GM19397 (cell line): ENCODE measurements around the gene MS4A18.

ENCODE experiments used
- ATAC-seq: cut with Tn5 transposase; IDR thresholded peaks from one replicate; pipeline ENCODE4 v1.9.1; 2021; ENCODE audit warnings: mild to moderate bottlenecking, moderate library complexity; ENCODE audit not compliant: unreplicated experiment

Gene MS4A18

DNA sequence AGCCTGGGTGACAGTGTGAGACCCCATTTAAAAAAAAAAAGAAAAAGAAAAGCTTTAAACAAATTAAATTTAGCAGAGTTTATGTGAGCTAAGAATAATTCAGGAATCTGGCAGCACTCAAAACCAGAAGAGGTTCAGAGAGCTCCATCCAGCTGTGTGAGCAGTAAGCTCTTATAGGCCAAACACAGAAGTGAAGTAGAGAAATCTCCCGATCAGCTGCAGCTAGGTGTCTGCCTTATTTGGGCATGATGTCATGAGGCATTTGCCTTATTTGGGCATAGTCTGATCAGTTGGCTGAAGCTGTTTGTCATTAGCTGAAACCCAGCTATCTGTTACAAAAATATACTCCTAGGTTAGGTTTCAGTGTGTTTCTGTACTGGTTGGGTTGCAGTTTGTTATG, 40.4 kb downstream of the MS4A18 start:
- ATAC-seq: peak; percentile 29

DNA sequence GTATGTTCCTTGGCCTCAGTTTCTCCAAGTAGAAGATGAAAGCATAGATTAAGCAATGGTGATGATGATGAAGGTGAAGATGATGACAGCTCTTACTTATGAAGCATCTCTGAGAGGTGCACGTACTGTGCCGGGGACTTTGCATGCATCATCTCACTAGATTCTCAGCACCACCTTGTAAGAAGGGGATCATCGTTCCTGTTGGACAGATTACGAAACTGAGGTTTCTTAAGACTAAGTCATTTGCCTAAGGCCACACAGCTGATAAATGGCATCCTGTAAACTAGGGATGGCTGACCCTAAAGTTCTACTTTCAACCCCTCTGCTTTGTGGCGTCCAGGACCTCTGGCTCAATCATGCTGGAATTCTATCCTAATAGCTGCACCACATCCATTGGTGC, 40.8 kb downstream of the MS4A18 start:
- ATAC-seq: no peak

DNA sequence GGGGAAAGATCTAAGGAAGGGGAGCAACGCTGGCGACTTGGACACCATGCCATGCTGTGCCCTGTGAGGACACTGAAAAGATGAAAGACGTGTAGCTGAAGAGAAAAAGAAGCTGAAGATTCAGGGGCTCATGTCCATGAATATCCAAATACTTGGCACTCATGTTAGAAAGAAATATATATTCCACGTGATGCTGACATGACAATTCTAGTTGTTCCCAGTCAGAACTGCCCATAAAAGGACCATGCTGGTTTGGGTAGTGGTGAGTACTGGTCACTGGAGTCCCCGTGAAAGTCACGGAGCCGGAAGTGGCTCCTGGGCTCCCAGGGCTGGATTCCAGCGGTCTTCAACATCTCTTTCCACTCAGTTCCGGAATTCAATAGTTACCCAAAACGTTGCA, 42.0 kb downstream of the MS4A18 start:
- ATAC-seq: no peak

DNA sequence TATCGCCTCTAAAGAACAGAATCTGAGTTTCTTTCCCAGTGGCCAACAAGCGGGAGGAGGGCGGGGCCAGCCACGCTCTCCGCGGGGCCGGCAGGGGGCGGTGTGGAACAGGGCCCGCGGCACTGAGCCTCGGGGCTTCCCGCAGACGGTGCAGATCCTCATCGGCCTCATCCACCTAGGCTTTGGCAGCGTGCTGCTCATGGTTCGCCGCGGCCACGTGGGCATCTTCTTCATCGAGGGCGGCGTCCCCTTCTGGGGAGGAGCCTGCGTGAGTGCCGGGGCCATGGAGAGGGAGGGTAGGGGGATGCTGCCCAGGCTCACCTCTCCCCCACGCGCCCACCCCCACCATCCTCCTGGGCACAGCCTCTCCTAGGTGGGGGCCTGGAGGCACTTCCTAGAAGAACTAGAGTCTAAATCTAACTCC, 42.9 kb downstream of the MS4A18 start:
- no peak for ATAC-seq

DNA sequence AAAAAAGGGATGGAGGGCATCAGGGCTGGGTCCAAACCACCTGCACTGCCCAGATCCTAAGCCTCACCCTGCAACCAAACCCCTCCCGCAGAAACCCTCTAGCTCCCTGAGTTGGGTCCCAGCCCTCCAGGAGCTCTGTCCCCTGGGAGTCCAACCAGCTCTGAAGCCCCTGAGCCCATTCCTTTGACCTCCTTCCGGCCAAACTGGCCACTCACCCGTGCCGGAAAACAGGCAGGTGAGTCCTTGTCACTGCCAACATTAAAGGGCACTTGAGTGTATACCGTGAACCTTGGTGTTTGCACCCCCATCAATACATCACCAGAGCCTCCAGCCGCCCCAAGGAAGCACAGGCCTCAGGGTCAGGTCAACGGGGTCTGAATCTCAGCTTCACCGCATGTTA, 43.7 kb downstream of the MS4A18 start:
- no peak for ATAC-seq

DNA sequence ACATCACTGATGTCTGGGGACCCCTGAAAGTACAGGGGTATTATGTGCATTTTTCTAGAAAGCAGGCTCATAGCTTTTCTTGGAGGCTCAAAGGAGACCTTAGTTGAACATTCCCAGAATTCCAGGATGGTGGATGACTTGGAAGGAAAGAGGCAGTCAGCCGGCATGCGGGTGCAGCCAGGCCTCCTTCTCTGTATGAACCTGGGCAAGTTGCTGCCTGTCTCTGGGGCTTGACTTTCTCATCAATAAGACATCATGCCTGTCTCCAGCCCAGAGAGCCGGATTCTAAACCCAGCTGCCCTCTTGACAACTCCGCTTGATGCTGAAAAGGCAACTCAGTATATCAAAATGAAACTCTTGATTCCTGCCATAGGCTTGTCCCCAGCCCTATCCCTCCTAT, 44.8 kb downstream of the MS4A18 start:
- ATAC-seq: no peak

DNA sequence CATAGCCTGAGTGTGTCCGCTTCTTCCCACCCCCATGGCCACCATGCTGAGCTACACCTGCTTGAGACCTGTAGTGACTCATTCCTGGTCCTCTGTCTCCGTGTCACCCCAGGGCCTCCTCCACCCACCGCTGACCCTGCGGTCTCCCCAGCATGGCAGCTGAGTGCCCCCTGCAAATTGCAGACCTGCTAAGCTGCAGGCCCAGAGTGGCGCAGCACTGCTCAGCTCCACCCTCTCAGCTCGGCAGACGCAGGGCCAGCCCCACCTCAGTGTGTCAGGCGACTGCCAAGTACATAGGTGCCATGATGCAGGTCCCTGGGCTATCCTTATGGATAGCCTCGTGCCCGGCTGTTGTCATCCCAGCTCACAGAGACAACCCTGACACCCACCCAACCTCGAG, 45.3 kb downstream of the MS4A18 start:
- ATAC-seq: no peak

DNA sequence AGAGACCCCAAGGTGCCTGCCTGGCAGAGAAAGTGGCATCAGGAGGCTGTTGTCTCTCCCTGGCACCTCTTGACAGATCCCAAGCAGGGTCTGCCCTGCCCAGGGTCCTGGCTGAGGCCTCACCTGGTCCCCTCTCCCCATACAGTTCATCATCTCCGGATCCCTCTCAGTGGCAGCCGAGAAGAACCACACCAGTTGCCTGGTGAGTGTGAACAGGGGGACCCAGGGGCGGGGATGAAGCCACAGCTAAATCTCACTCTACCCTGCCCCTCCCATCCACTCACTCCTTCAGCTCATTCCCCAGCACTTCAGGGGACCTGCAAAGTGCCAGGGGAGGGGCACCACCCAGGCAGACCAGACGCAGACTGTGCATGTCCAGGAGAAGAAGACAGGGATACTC, 46.6 kb downstream of the MS4A18 start:
- ATAC-seq: no peak

DNA sequence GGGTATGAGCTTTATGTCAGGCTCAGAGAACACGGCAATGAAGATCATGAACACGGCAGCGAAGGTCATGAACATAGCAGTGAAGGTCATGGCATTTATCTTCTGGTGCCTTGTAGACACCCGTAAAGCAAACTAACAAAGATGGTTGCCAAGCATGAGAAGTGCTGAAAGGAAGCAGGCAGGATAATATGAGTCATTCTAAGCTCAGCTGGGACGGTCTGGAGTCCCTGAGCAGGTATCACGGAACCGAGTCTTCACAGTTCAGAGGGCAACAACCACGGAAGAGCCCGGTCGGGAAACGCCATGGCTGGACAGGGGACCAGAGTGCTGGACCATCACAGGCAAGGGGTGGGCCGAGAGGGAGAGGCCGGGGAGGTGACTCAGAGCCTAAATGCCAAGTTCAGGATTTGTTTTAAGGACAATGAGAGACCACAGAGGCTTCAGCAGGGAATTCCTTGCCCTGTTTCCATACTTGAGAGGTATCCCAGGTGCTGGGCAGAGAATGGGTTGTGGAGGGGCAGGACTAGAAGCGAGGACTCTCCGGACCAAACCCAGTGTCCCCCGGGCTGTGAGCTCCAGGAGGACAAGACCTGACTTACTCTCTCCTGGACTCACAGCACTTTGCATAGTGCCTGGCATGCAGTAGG, 47.5 kb downstream of the MS4A18 start:
- no peak for ATAC-seq

DNA sequence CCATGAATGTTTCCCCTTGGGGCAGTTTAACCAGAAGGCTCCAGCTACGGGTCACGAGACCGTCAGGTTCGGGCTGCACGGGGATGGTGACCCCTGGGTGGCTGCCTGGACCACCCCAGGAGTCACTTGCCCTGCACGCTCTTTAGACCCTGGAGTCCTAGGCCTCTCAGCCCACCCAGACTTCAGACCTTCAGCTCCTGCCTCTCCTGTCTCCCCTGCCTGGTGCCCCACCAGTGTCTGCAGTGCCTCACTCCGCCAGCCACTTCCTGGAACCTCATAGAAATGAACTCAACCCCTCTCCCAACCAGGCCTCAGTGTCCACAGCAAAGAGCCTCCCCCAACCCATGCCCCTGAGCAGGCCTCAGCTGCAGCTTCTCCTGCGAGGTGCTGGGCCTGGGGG, 48.1 kb downstream of the MS4A18 start:
- ATAC-seq: no peak

DNA sequence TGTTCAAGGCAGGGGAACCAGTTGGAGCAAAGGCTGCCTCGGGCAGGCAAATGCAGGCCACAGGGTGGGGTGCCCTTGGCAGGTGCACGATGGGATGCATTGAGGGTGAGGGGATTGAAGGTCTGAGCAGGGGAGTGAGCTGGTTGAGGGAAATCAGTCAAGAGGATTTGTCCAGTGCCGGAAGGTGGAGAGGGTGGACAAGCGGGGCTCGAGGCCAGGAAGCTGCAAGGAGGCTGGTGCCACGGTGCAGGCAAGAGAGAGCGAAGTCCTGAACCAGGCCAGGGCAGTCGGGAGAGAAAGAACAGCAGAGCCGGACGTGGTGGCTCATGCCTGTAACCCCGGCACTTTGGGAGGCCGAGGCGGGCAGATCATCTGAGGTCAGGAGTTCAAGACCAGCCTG, 50.2 kb downstream of the MS4A18 start:
- ATAC-seq: no peak

DNA sequence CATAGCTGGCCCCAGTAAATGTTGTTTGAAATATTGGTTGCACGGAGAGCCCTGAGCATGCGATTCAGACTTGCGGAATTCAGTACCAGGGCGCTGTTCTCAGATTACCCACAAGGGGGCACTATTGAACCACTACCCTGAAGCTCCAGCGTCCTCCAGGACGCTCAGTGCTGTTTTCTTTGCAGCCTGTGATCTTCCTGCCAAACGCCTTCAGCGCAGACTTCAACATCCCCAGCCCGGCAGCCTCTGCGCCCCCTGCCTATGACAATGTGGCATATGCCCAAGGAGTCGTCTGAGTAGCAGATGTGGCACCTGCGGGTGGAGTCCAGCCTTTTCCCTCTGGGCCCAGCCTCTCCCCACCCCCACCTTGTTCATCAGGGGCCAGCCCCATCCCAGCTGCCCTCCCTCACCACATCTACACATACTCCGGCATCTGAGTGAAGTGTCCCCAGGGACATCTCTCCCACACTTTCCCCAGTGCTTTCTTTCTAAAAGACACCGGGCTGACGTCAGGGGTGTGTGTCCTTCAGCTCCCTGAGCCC, 51.0 kb downstream of the MS4A18 start:
- peak; percentile 70 for ATAC-seq

DNA sequence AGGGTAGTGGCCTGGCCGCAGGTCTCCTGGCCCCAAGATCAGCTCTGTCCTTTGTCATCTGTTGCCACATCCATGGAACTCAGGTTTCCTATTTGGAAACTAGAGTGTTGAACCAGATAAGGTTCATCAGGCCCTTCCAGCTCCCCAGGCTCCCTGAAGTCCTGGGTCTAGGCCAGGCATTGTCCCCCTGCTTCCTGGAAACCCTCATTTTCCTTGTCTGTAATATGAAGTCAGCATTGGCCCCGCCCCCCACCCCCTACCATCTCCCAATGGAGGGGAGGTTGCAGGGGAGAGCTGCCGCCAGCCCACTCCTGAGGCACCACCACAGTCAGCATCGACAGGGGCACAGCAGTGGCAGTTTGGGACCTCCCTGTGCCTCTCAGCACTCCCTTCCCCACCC, 51.6 kb downstream of the MS4A18 start:
- no peak for ATAC-seq

DNA sequence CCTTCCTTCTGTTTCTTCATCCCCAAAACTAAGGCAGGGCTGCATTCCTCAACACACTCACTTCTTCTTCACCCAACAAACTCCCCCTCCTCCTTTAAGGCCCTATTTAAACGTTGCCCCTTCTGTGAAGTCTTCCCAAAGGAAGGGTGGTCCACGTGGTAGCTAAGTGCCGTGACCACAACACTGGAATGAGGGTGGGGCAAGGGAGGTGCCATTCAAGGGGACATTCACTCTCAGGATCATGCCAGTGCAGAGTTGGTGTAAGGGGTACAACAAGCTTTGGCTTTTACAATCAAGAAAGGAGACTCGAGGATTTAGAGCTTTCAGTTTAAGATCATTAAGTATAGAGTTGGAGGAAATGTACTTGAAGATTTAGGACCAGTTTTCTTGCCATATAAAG, 52.6 kb downstream of the MS4A18 start:
- ATAC-seq: no peak

DNA sequence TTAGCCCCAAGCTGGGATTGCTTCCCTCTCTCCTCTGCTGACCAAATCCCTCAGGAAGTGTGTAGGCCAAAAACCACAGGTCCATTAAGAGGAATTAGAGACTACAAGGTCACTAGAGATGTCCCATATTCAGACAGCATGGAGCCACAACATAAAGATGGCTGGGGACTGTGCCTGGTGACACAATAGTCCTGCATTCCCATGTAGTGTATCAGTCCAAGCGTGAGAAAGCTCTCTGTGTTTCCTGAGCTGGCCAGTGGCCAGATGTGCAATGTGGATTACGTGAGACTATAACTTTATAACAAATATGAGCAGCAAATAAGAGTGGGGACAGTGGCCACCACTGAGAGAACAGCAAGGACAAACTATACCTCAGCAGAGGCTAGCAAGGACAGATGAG, 53.1 kb downstream of the MS4A18 start:
- no peak for ATAC-seq

DNA sequence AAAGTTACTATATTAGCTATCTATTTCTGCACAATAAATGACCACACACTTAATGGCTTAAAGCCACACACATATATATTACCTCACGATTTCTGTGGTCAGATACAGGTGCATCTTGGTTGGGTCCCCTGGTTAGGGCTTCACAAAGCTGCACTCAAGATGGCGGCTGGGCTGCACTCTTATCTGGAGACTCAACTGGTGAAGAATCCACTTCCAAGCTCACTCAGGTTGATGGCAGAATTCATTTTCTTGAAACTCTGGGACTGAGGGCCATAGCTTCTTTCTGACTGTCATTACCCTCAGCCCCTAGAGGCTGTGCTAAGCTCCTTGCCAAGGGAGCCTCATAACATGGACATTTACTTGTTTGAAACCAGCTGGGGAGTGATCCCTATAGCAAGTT, 55.5 kb downstream of the MS4A18 start:
- ATAC-seq: no peak

DNA sequence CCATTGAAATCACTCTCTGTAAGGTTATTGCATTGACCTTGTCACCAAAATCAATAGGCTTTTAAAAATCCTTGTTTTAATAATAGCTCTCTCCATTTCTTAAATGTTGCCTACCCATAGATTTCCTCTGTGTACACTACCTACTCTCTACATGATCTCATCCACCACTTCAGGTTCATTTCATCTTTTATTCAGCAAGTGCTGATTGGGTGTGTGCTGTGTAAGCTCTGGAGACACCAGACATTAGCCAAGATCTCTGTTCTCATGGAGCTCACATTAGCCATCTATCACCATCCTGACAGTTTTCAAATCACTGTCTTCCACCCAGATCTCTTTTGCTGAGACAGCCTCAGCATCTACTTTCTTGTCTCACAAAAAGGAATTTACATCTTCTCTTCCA, 56.3 kb downstream of the MS4A18 start:
- no peak for ATAC-seq

DNA sequence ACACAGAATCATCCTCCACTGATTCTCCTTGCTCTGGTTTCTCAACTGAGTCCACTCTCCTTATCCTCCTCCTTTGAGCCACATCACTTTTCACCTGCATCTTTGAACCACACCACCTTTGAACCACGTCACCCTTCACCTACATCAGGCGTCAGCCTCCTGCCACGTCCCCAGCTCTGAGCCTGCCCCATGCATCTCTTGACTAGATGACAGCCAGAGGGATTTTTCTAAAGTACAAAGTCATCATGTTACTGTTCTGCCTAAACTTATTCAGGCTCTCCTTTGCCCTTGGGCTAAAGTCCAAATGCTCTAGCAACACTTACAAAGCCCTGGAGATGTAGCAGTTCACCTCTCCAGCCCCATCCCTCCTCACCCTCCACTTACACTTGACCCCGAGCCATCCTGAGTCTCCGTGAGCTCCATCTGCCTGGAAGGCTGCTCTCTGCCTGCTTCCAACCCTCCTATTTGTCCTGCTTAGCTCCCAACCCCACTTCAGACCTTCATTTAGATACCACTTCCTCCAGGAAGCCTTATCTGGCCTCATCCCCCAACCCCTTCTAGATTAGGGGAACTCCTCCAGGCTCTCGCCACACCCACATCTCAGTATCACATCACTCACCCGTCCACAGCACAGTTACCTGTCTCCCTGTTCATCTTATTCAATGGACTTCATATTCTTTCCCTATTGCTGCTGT, 56.9 kb downstream of the MS4A18 start:
- ATAC-seq: no peak

DNA sequence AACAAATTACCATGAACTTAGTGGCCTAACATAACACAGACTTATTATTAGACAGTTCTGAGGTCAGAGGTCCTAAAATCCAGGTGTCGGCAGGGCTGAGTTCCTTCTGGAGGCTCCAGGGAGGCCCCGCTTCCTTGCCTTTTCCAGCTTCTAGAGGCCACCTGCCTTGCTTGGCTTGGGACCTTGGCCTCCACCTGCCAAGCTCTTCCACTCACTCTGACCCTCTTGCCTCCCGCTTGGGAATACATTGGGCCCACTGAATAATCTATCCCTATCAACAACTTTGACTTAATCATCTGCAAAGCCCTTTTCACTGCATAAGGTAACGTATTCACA, 57.4 kb downstream of the MS4A18 start:
- ATAC-seq: no peak

DNA sequence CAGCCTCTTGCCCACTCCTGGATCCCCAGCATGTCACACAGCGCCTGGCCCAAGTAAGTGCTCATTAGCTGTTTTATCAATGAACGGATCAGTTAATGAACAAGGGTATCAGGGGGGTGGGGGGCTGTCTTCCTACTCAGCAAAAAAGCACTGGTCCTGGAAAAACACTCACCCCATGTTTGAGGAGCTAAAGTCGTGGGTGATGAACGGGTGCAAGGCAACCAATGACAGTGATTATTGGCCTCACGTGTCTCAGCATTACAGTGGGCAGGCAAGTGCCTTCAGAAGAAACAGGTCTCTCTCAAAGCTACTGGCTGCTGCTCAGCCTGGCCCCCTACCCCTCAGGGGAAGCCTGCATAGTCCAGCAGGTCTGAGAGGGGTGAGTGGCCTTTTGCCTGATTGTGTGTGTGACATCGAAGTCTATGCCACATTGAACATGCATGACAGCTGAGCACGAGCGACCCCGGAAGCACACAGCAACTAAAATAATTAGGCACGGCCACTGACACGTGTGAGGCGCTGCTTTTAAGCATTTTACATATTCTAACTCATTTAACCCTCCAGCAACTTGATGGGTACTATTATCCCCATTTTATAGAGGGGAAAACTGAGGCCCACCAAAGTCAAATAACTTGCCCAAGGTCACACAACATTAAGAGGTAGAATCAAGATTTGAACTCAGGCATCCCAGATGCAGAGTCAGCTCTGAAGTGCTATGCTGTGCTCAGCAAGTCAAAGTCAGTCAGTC, 58.0 kb downstream of the MS4A18 start:
- ATAC-seq: no peak

DNA sequence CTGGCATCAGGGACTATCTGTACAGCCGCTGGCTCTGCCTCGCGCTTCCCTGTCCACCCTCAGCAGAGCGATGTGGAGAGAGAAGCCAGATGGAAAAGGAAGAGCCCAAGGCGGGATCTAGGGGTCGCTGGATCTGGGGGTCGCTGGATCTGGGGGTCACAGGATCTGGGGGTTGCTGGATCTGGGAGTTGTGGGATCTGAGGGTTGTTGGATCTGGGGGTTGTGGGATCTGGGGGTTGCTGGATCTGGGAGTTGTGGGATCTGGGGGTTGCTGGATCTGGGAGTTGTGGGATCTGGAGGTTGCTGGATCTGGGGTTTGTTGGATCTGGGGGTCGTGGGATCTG, 58.6 kb downstream of the MS4A18 start:
- ATAC-seq: no peak

DNA sequence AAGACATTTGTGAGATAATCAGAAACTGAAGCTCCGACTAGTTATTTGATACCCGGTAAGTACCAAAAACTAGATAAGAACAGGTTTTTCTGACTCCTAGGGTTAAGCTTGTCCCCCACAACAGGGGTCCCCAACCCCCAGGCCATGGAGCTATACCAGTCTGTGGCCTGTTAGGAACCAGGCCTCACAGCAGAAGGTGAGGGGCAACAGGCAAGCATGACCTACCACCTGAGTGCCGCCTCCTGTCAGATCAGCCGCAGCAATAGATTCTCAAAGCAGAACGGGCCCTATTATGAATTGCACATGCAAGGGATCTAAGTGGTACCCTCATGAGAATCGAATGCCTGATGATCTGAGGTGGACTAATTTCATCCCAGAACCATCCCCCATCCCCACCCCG, 59.4 kb downstream of the MS4A18 start:
- ATAC-seq: no peak
